ENCODE results near the gene CEMP1.

CEMP1 gene

DNA sequence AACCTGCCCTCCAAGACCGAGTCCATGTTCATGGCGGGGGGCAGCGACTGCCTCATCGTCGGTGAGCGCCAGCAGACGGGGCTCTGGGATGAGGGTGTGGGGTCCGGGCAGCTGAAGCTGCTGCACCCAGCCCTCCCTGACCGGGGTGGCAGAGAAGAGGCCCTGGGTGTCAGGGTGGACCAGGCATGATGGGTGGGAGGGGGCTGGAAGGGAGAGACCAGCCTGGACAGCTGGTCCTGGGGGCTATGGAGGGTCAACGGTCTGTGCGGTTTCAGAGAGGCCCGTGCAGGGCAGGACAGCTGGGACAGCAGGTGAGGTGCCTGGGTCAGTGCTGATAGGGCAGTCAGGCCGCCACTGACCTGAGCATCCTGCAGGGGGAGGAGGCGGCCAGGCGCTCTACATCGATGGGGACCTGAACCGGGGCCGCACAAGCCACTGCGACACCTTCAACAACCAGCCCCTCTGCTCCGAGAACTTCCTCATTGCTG, 30.7 kb downstream of the CEMP1 start:
- DNase-seq, result no peak

DNA sequence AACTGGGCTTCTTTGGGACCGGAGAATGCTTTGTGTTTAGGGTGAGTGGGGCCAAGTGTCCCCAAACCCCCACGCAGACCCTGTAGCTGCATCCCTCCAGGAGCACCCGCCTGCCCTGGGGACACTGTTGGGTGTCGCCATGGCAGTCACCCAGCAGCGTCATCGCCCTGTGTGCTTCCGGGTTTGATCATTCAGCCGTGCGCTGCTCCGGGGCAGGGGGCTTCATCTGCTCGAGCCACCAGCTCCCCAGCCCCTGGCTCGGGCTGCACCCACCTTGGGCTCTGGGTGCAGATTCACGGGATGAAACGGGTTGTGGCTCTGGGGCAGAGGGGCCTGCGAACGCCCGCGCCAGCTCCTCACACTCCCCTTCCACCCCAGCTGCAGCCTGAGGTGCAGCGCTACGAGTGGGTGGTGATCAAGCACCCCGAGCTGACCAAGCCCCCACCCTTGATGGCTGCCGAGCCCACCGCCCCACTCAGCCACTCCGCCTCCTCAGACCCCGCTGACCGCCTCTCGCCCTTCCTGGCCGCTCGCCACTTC, 31.2 kb downstream of the CEMP1 start:
- no peak for DNase-seq

DNA sequence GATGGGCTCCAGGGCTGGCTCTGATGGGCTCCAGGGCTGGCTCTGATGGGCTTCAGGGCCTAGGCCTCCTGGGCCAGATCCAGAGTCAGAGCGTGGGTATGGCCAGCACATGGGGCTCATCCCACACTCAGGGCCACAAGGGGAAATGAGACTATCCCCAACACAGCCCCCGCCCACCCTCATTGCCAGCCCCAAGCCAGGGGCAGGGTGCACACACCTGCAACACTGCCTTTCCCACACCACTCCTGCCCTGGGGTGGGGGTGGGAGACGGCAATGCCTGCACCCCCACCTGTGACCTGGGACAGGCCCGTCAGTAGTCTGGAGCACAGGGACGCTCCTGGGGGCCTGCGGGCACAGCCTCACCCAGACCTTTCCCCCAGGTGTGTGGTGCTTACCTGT, 31.8 kb downstream of the CEMP1 start:
- no peak for DNase-seq

DNA sequence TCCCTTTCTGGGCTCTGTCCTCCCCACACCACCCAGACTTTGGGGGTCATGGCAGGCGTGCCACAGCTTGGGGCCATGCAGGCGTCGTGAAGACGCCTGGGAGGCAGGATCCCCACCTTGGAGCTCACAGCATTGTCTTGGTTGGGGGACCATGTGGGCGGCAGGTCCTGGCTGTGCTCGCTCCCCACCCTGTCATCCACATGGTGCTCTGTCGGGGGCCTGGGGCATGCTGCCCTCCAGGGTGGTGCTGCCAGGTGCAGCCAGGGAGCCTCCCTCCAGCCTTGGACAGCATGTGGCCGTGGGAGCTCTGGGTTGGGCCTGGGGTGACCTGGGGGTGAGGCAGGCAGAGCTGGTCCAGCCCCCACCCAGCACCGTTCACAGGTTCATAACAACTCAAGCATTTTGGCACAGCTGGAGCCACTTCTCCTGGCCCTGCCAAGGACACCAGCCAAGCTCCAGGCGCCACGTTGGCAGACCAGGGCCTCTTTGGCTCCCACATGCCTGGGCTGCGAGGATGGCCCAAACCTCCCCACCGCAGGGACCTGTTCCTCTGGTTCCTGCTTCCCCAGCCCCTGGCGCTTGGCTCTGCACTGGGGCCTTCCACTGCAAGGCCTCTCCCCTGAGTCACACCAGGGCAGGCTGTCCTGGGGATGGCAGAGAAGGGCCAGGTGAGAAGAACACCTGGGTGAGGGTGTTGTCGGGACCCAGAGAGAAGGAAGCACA, 32.5 kb downstream of the CEMP1 start:
- no peak for DNase-seq

DNA sequence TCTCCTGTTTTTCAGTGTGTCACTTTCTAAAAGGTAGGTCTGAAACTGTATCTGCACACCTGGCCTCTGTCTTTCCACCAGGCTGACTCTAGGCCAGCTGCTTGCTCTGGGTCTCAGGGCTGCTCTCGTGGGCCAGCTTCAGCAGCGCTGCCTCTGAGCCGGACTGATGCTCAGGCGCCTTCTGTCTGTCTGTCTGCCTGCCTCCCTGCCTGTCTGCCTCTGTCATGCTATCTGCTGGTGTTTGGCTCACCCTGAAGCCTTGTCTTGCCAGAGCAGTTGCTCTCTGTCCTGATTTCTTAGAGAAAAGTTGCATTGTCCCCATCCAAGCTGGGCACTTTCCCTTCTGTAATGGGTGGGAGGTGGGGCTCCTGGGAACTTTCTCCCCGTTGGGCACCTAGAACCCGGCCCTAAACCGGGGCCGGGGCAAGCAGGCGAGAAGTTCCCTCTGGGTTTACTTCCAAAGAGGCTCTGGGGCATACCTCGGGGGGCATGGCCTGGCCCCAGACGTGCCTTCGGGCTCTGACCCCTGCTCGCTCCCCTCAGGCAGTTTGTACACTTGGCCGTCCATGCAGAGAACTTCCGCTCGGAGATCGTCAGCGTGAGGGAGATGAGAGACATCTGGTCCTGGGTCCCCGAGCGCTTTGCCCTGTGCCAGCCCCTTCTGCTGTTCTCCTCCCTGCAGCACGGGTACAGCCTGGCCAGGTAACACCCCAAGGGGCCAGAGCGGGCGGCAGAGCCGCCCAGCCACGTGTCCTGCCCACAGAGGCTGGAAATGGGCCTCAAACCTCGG, 33.3 kb downstream of the CEMP1 start:
- DNase-seq, result no peak

DNA sequence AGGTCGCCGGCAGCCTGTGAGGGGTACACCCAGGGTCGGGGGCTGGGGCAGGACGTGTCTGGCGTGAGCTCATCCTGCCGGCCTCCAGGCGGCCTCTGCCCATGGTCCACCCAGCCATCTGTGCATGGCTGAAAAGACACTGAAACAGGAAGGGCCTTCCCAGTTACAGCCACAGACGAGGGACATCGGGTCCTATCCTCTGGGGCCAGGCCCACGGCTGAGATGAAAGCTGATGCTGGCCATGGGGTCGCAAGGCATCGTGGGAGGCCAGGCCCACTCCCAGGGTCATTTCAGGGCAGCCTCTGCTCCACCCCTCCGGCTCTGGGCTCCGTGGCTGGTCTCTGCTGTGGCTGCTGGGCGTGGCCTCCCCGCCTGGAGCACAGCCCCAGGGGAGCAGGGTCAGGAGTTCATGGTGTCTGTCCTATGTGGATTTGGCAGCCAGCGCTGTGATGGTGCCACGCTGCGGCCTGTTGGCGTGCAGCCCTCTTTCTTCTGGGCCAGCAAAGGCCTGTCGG, 34.0 kb downstream of the CEMP1 start:
- no peak for DNase-seq

DNA sequence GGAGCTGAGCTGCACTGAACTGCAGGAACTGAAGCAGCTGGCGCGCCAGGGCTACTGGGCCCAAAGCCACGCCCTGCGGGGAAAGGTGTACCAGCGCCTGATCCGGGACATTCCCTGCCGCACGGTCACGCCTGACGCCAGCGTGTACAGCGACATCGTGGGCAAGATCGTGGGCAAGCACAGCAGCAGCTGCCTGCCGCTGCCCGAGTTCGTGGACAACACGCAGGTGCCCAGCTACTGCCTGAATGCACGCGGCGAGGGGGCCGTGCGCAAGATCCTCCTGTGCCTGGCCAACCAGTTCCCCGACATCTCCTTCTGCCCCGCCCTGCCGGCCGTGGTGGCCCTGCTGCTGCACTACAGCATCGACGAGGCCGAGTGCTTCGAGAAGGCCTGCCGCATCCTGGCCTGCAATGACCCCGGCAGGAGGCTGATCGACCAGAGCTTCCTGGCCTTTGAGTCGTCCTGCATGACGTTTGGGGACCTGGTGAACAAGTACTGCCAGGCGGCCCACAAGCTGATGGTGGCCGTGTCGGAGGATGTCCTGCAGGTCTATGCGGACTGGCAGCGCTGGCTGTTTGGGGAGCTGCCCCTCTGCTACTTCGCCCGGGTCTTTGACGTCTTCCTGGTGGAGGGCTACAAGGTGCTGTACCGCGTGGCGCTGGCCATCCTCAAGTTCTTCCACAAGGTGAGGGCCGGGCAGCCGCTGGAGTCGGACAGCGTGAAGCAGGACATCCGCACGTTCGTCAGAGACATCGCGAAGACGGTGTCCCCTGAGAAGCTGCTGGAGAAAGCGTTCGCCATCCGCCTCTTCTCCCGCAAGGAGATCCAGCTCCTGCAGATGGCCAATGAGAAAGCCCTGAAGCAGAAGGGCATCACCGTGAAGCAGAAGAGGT, 34.7 kb downstream of the CEMP1 start:
- DNase-seq, result no peak

DNA sequence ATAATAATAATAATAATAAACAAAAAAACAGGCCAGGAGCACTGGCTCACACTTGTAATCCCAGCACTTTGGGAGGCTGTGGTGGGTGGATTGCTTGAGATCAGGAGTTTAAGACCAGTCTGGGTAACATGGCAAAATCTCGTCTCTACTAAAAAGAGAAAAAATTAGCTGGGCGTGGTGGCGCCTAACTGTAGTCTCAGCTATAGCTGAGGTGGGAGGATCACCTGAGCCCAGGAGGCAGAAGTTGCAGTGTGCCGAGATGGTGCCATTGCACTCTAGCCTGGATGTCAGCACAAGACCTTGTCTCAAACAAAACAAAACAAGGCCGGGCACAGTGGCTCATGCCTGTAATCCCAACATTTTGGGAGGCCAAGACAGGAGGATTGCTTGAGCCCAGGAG, 36.2 kb downstream of the CEMP1 start:
- DNase-seq, result no peak

DNA sequence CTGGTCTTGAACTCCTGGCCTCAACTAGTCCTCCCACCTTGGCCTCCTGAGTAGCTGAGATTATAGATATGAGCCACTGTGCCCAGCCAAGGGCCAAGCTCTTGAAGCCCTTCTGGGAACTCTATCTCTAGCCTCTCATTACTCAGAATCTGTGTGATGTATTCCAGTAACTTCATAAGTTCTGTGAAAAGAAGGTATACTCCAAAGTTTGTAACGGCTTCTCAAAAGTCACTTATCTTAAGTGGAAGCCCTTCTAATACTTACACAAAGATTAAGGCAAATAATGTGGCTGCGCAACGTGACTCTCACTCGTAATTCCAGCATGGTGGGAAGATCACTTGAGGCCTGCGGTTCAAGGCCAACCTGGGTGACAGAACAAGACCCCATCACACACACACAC, 36.6 kb downstream of the CEMP1 start:
- no peak for DNase-seq

DNA sequence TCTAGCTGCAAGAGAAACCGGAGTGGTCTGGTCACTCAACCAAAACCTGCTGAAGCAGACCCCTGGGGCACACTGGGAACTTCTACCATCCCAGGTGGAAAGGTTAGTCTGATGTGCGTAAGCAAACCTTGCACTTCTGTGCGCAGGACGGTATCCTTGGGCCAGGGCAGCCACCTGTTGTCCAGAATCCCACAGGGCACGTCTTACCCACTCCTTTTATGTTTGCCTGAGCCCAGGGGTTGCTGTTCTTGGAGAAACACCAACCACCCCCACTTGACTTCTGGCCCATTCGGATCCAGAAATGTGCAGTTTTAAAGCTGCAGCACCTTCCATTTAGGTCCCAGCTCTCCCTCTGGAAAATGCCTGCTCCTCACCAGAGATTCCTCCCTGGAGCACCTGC, 37.6 kb downstream of the CEMP1 start:
- DNase-seq, result no peak

DNA sequence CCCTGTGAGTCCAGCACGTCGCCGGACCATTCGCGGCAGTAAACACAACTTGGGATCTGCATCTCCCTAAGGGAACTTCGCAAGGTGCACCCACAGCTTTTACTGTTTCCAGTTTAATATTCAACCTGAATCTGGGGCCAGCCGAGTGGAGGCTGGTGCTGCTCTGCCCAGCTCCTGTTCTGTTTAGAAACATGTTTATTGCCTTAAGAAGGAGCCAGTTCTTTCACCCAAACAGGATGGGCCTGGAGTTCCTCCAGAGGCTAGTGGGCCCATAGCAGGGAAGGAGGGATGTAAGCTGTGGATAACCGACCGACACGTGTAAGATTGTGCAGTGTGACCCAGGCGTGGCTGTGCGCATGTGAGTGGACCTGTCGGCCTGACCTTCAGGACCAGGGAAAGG, 38.9 kb downstream of the CEMP1 start:
- DNase-seq, result no peak

DNA sequence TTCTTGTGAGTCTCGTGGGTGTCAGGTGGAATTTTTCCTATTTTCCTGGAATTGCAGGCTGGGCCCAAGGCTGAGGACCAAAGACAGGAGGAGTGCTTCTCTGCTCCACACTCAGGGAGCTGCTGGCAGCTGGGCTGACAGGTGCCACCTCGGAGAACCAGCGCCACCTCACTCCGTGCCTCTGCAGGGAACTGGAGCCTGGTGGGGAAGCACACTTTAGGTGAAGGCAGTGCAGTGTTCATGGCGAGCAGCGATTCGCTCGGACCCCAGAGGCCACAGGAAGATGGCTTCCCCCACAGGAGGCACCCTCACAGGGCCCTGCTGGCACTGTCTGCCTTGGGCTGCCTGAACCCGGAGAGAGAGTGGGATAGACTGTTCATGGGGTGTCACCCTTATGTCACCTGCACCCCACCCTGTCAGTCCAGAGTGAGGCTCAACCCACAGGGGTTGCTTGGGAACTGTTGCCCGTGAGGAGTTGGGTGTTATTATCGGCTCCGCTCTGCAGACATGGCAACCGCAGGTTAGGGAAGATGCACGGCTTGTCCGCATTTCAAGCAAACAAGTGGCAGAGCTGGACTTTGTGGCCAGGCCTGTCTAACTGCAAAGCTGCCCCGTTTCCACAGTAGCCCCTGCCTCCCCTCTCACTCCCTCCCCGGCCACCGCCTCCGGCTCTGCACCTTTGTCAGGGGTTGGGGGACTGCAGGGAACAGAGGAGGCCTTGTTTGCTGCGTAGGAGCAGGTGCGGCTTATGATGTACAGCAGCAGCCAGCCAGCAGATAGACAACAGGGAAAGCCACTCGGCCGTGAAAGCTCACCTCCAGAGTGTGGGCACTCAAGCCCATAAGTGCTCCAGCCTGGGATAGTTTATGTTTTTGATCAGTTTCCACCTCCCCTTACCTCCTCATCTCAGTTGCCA, 40.8 kb downstream of the CEMP1 start:
- DNase-seq, result no peak

DNA sequence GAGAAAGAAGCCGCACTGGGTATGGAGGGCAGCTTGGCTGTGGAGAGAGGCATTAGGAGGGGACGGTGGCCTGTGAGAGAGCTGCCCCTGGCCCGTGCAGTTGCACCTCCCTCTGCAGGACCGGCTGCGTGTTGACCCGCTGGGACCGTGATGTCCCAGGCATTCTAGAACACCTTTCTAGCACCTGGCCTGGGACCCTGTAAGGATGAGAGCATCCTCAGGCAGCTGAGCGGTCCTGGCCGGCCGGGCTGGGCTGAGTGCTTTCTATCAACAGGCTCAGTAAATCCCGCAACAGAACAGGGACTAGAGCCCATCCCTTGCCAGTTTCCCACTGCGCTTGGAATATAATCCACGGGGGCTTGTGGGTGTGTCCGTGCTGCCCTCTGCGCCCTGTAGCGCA, 41.6 kb downstream of the CEMP1 start:
- no peak for DNase-seq

DNA sequence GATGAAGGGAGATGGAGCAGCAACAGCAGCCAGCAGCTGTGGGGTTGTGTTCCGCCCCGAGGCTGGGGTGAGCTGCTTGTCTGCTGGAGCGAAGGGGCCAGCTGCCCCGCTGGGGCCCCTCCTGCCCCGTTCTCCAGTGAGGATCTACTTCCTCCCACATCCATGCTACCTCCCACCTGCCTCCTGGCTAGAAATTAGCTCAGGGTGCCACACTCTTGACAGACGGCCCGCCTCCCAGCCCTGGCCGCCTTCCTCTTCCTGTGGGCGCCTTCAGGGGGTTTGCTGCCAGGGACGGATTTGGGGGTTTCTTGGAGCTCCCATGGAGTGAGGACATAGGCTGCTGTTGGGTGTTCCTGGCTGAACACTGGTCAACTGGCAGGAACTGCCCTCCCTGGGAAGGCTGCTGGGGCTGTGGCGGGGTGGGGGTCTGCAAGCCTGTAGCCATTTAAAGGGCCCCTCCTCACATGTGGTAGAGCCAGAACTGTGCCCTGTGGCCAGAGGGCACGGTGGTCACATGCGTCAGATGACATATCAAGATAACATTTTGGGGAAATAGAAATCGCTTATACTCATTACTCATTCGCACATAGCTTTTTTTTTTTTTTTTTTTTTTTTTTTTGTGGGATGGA, 43.2 kb downstream of the CEMP1 start:
- no peak for DNase-seq

DNA sequence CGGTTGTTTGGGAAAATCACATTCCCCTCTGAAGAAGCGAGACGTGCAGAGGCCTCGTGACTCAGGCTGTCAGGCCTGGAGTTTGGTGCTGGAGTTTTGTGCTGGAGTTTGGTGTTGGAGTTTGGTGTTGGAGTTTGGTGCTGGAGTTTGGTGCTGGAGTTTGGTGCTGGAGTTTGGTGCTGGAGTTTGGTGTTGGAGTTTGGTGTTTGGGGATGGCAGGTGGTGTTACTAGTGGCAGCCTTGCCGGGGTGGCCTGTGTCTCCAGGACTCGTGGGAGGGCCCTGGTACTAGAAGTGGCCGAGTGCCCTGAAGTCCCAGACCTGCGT, 43.7 kb downstream of the CEMP1 start:
- no peak for DNase-seq

DNA sequence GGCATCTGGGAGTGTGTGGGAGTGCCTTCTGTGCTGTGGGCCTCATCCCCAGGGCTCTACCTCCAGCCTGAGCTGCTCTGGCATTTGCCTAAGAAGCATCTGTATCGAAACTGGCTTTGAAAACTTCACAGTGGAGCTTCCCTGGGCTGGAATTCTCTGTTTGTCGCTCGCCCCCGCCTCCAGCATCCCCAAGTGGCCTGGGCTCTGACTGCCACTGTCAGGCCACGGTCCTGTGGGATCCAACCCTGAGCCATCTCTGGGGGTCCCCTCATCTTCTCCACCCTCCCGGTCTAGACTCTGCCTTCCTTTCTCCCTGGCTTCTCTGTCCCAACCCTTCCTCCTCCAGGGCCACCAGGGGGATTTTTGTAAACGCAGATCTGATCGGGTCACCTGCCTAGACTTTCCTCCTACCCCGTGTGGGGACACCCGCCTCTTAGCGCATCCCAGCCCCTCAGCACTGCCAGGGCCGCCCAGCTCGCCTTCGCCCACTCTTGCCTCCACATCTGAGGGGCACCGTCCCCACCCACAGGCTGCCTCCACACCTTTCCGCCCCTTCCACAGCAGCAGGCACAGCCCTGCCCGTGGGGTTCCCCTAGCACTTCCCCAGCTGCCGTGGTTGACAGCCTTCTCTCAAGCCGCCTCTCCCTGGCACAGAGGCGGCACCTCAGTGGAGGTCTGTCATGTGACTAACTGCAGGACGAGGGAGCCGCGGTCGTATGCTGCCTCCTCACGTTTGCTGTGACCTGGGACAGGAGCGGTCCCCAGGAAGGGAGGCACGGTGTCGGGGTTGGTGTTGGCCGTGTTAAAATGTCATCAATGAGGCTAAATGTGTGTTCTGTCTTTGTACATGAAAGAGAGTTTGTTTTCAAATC, 44.3 kb downstream of the CEMP1 start:
- DNase-seq, result no peak

DNA sequence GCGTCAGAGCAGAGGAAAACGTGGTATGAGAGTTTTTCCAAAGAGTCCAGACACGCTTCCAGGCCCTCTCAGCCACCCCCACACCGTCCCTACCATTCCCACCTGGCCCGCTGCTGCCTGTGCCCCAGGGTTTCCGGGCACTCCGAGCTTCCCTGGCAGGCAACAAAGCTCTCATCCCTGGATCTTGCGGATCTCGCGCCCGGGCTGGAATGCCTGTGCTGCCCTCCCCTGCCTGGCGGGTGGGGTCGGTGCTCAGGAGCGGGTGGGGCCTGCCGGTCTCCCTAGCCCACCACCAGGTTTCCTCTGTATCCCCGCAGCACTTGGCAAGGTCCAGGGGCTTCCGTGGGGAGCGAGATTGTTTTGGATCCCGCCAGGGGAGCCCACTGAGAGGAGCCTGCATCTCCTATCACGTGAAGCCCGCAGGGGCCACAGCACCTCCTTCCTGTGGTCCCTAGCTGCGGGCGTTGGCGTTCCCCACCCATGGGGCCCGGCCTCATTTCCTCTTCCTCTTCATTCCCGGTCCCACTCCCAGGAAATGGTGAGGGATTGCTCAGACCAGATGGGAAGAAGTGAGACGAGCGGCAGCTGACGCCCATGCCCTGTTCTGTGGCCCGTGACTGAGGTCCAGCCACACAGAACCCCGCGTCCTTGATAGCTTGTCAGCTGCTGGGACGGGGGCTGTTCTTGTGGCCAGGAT, 45.2 kb downstream of the CEMP1 start:
- no peak for DNase-seq

DNA sequence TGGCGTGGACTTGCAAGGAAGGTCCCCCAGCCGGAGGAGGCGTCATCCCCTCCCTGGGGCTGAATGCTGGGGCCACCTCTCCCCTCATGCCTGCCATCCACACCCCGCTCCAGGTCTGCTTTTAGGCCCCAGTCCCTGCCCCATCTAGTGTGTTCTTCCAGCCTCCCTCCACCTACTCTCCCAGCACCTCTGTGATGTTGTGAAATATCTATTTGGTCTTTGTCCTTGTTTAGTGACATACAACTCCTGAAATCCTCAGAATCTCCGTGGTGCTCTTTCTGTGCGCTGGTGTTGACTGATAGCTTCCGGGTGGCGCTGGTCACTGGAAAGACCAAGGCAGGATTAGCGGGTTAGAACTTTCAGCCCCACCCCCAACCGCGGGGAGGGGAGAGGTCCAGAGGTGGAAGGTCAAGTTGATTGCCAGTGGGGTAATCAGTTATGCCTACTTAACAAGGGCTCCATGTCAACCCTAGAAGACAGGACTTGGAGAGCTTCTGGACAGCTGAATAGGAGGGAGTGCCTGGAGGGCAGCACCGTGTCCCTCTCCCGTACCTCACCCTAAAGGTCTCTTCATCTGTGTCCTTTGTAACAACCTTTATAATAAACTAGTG, 46.2 kb downstream of the CEMP1 start:
- no peak for DNase-seq

Data from Kasumi-1 (cell line).